ENCODE data around the gene ATP2A1. TPM values are rescaled to one million over a fixed set of nuclear protein-coding genes. Genes with fewer than 3 reads are reported as not detected.

Gene ATP2A1
- total and polyA plus RNA-seq, 2 of the 13 experiments (the other 11 are each of a cell fraction or from before 2014, with no cell fraction given): 3.2 to 12.5 TPM

- TF ChIP-seq, protein P1, sequence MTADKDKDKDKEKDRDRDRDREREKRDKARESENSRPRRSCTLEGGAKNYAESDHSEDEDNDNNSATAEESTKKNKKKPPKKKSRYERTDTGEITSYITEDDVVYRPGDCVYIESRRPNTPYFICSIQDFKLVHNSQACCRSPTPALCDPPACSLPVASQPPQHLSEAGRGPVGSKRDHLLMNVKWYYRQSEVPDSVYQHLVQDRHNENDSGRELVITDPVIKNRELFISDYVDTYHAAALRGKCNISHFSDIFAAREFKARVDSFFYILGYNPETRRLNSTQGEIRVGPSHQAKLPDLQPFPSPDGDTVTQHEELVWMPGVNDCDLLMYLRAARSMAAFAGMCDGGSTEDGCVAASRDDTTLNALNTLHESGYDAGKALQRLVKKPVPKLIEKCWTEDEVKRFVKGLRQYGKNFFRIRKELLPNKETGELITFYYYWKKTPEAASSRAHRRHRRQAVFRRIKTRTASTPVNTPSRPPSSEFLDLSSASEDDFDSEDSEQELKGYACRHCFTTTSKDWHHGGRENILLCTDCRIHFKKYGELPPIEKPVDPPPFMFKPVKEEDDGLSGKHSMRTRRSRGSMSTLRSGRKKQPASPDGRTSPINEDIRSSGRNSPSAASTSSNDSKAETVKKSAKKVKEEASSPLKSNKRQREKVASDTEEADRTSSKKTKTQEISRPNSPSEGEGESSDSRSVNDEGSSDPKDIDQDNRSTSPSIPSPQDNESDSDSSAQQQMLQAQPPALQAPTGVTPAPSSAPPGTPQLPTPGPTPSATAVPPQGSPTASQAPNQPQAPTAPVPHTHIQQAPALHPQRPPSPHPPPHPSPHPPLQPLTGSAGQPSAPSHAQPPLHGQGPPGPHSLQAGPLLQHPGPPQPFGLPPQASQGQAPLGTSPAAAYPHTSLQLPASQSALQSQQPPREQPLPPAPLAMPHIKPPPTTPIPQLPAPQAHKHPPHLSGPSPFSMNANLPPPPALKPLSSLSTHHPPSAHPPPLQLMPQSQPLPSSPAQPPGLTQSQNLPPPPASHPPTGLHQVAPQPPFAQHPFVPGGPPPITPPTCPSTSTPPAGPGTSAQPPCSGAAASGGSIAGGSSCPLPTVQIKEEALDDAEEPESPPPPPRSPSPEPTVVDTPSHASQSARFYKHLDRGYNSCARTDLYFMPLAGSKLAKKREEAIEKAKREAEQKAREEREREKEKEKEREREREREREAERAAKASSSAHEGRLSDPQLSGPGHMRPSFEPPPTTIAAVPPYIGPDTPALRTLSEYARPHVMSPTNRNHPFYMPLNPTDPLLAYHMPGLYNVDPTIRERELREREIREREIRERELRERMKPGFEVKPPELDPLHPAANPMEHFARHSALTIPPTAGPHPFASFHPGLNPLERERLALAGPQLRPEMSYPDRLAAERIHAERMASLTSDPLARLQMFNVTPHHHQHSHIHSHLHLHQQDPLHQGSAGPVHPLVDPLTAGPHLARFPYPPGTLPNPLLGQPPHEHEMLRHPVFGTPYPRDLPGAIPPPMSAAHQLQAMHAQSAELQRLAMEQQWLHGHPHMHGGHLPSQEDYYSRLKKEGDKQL (CRISPR knock-in tag; IDR thresholded peaks at IDR 0.05; ENCODE audit: low read depth): 0 out of 2 replicates have a peak, but pooled peaks have one; percentile 45
- no peak for TF ChIP-seq MBD4 (IDR thresholded peaks at IDR 0.05; ENCODE audit: borderline replicate concordance, low read length)
- TF ChIP-seq, protein P2, sequence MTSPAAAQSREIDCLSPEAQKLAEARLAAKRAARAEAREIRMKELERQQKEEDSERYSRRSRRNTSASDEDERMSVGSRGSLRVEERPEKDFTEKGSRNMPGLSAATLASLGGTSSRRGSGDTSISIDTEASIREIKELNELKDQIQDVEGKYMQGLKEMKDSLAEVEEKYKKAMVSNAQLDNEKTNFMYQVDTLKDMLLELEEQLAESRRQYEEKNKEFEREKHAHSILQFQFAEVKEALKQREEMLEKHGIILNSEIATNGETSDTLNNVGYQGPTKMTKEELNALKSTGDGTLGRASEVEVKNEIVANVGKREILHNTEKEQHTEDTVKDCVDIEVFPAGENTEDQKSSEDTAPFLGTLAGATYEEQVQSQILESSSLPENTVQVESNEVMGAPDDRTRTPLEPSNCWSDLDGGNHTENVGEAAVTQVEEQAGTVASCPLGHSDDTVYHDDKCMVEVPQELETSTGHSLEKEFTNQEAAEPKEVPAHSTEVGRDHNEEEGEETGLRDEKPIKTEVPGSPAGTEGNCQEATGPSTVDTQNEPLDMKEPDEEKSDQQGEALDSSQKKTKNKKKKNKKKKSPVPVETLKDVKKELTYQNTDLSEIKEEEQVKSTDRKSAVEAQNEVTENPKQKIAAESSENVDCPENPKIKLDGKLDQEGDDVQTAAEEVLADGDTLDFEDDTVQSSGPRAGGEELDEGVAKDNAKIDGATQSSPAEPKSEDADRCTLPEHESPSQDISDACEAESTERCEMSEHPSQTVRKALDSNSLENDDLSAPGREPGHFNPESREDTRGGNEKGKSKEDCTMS (CRISPR knock-in tag; conservative IDR thresholded peaks at IDR 0.05): peak; percentile 61; the same call in 1 of the 2 replicates
- TF ChIP-seq NFIB (CRISPR knock-in tag; IDR thresholded peaks at IDR 0.05; ENCODE audit: borderline replicate concordance): no peak
- TF ChIP-seq, protein P3, sequence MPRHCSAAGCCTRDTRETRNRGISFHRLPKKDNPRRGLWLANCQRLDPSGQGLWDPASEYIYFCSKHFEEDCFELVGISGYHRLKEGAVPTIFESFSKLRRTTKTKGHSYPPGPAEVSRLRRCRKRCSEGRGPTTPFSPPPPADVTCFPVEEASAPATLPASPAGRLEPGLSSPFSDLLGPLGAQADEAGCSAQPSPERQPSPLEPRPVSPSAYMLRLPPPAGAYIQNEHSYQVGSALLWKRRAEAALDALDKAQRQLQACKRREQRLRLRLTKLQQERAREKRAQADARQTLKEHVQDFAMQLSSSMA (CRISPR knock-in tag; IDR thresholded peaks at IDR 0.05): peak; percentile 98
- TF ChIP-seq NFYC (CRISPR knock-in tag; IDR thresholded peaks at IDR 0.05): peak; percentile 77
- TF ChIP-seq RBAK (CRISPR knock-in tag; IDR thresholded peaks at IDR 0.05): no peak
- TF ChIP-seq ZNF24 (IDR thresholded peaks at IDR 0.05): no peak
- TF ChIP-seq CHD4 (IDR thresholded peaks at IDR 0.05; ENCODE audit: borderline replicate concordance, low read length): peak; percentile 98
- TF ChIP-seq ZNF274 (CRISPR knock-in tag; IDR thresholded peaks at IDR 0.05): peak; percentile 86
- peak; percentile 73 for TF ChIP-seq KLF12 (CRISPR knock-in tag; IDR thresholded peaks at IDR 0.05; ENCODE audit: borderline replicate concordance)
- peak; percentile 85; the same call in 1 of the 2 replicates for TF ChIP-seq NFKB2 (CRISPR knock-in tag; IDR thresholded peaks at IDR 0.05; ENCODE audit: borderline replicate concordance)
- TF ChIP-seq ZNF282 (IDR thresholded peaks at IDR 0.05; ENCODE audit: partially characterized antibody): no peak
- TF ChIP-seq PAWR (CRISPR knock-in tag; IDR thresholded peaks at IDR 0.05; ENCODE audit: borderline replicate concordance): no peak
- TF ChIP-seq, protein P4, sequence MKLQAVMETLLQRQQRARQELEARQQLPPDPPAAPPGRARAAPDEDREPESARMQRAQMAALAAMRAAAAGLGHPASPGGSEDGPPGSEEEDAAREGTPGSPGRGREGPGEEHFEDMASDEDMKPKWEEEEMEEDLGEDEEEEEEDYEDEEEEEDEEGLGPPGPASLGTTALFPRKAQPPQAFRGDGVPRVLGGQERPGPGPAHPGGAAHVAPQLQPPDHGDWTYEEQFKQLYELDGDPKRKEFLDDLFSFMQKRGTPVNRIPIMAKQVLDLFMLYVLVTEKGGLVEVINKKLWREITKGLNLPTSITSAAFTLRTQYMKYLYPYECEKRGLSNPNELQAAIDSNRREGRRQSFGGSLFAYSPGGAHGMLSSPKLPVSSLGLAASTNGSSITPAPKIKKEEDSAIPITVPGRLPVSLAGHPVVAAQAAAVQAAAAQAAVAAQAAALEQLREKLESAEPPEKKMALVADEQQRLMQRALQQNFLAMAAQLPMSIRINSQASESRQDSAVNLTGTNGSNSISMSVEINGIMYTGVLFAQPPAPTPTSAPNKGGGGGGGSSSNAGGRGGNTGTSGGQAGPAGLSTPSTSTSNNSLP (IDR thresholded peaks at IDR 0.05; ENCODE audit: low read depth, low read length): peak; percentile 59; the same call in 1 of the 2 replicates
- 0 out of 2 replicates have a peak, but pooled peaks have one; percentile 84 for TF ChIP-seq ZNF260 (CRISPR knock-in tag; IDR thresholded peaks at IDR 0.05; ENCODE audit: borderline replicate concordance, low read depth)
Measured at GRCh38 chr16:28846080-28846932, 32.0 kb upstream of the ATP2A1 start, which contains the start of gene TUFM (continued).

Measured in HepG2 (cell line).